Measurements from ENCODE around the gene MAP6. TPM values are rescaled to one million over a fixed set of nuclear protein-coding genes. Genes with fewer than 3 reads are reported as not detected.

MAP6 gene
- total RNA-seq, 1 experiment from 2014 or later: 22.8 TPM

GRCh38 chr11:75589051-75589450, 79.8 kb downstream of the MAP6 start:
- H3K27me3 Mint-ChIP-seq (ENCODE audit: insufficient read depth, unreplicated experiment): no peaks in the 10 kb centered on the region
- peak overlapping the region; percentile 34 for H3K27ac Mint-ChIP-seq (ENCODE audit: unreplicated experiment)
- Histone ChIP-seq H3K9me3 (no peaks in the 10 kb centered on the region), H3K4me1 (peaks cover 34% of the 10 kb centered on the region), H3K4me3 (ENCODE audit: low read depth, low read length) (no peak overlapping the region), H3K27me3 (replicated peaks; ENCODE audit: control insufficient read depth, insufficient read depth, low read length) (no peaks in the 10 kb centered on the region), H3K36me3 (ENCODE audit: control insufficient read depth, insufficient read depth, low read length) (no peaks in the 10 kb centered on the region)
- H3K36me3 Mint-ChIP-seq (ENCODE audit: insufficient read depth, unreplicated experiment): peaks cover 12% of the 10 kb centered on the region
- no TSS peak for BruUV-seq (replicated peaks)
- no peak overlapping the region for H3K4me3 Mint-ChIP-seq (ENCODE audit: unreplicated experiment)
- no peak for DNase-seq
- H3K9me3 Mint-ChIP-seq (ENCODE audit: unreplicated experiment): no peaks in the 10 kb centered on the region
- H3K4me1 Mint-ChIP-seq (ENCODE audit: low read depth, unreplicated experiment): peaks cover 35% of the 10 kb centered on the region
- TF ChIP-seq CTCF (IDR thresholded peaks at IDR 0.05; ENCODE audit: insufficient read depth in 1 of 2, low read depth in 1 of 2, low read length in 1 of 2, severe bottlenecking in 1 of 2, unreplicated experiment in 1 of 2): no peak
- intact Hi-C loops (cut with micrococcal nuclease; ENCODE audit: unreplicated experiment): no loop called here
- CTCF ChIA-PET: interaction anchor here (1.6 to 1.7 kb wide), 2 partner anchors 9 to 29 kb away, joined by 7 to 19 read pairs; no protein-coding TSS in a partner anchor
- POLR2A ChIA-PET: no interaction called here

DNA sequence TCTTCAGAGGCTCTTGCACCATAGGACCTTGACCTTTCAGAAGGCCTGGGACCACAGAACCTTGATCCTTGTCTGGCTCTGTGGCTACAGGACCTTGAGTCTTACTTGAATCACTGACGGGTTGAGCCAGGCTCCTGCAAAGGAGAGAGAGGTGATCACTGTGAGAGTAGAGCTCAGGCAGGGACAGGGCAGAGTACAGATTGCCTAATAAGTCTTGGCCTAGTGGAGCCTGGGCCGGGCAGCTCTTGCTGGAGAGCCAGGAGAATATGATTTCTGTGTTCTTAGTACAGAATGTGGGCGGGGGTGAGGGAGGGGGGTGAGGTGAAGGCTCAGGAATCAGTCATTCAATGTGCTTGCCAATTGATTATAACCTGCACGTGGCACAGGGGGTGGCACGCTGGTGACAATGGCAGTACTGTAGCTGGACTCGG, 80.8 kb downstream of the MAP6 start:
- Mint-ChIP-seq H3K9me3 (ENCODE audit: unreplicated experiment) (no peaks in the 10 kb centered on the region), H3K4me3 (ENCODE audit: unreplicated experiment) (no peak overlapping the region), H3K4me1 (ENCODE audit: low read depth, unreplicated experiment) (peaks cover 32% of the 10 kb centered on the region), H3K36me3 (ENCODE audit: insufficient read depth, unreplicated experiment) (peaks cover 13% of the 10 kb centered on the region), H3K27ac (ENCODE audit: unreplicated experiment) (no peak overlapping the region), H3K27me3 (ENCODE audit: insufficient read depth, unreplicated experiment) (no peaks in the 10 kb centered on the region)
- TF ChIP-seq CTCF (IDR thresholded peaks at IDR 0.05; ENCODE audit: insufficient read depth in 1 of 2, low read depth in 1 of 2, low read length in 1 of 2, severe bottlenecking in 1 of 2, unreplicated experiment in 1 of 2): no peak
- Histone ChIP-seq H3K4me1 (peaks cover 31% of the 10 kb centered on the region), H3K36me3 (ENCODE audit: control insufficient read depth, insufficient read depth, low read length) (no peaks in the 10 kb centered on the region), H3K4me3 (ENCODE audit: low read depth, low read length) (no peak overlapping the region), H3K9me3 (no peaks in the 10 kb centered on the region), H3K27me3 (replicated peaks; ENCODE audit: control insufficient read depth, insufficient read depth, low read length) (no peaks in the 10 kb centered on the region)
- intact Hi-C loops (cut with micrococcal nuclease; ENCODE audit: unreplicated experiment): no loop called here
- POLR2A ChIA-PET: interaction anchor here (0.5 to 1.0 kb wide), 3 partner anchors 40 to 197 kb away, joined by 4 to 8 read pairs (median 8); no protein-coding TSS in a partner anchor
- BruUV-seq (replicated peaks): no TSS peak
- DNase-seq: peak; percentile 76 to 83
- CTCF ChIA-PET: interaction anchor here (0.5 to 1.7 kb wide), 10 partner anchors 10 to 181 kb away, joined by 3 to 19 read pairs (median 4); partner anchors contain the start of gene DGAT2

GRCh38 chr11:75586395-75586794, 82.4 kb downstream of the MAP6 start:
- no peak for DNase-seq
- H3K9me3 Mint-ChIP-seq (ENCODE audit: unreplicated experiment): no peaks in the 10 kb centered on the region
- Histone ChIP-seq H3K4me1 (peaks cover 27% of the 10 kb centered on the region), H3K27me3 (replicated peaks; ENCODE audit: control insufficient read depth, insufficient read depth, low read length) (no peaks in the 10 kb centered on the region), H3K4me3 (ENCODE audit: low read depth, low read length) (no peak overlapping the region), H3K9me3 (no peaks in the 10 kb centered on the region), H3K36me3 (ENCODE audit: control insufficient read depth, insufficient read depth, low read length) (no peaks in the 10 kb centered on the region)
- CTCF ChIA-PET: no interaction called here
- no TSS peak for BruUV-seq (replicated peaks)
- H3K4me3 Mint-ChIP-seq (ENCODE audit: unreplicated experiment): no peak overlapping the region
- no peak overlapping the region for H3K27ac Mint-ChIP-seq (ENCODE audit: unreplicated experiment)
- intact Hi-C loops (cut with micrococcal nuclease; ENCODE audit: unreplicated experiment): no loop called here
- POLR2A ChIA-PET: no interaction called here
- no peak for TF ChIP-seq CTCF (IDR thresholded peaks at IDR 0.05; ENCODE audit: insufficient read depth in 1 of 2, low read depth in 1 of 2, low read length in 1 of 2, severe bottlenecking in 1 of 2, unreplicated experiment in 1 of 2)
- H3K4me1 Mint-ChIP-seq (ENCODE audit: low read depth, unreplicated experiment): peaks cover 29% of the 10 kb centered on the region
- no peaks in the 10 kb centered on the region for H3K27me3 Mint-ChIP-seq (ENCODE audit: insufficient read depth, unreplicated experiment)
- peaks cover 24% of the 10 kb centered on the region for H3K36me3 Mint-ChIP-seq (ENCODE audit: insufficient read depth, unreplicated experiment)

Data from Caco-2 (cell line).